DND-41 (cell line): ENCODE data around the gene JPH3.

Source experiments
- ATAC-seq: fragments of 200-7000 bp; cut with Tn5 transposase; 3 replicates; pipeline ENCODE4 v1.9.1; 2021; ENCODE audit warnings: low read depth; ENCODE audit not compliant: insufficient read depth
- DNase-seq: peaks from one replicate; pipeline ENCODE4 v3.0.0-alpha.2; 2020
- H2AFZ ChIP-seq: 2 replicates; pipeline ENCODE4 v1.6.0; 2012; ENCODE audit warnings: low read depth, low read length
- H3K27ac ChIP-seq: 2 replicates; pipeline ENCODE4 v1.5.1; 2012; ENCODE audit warnings: low read length, inconsistent platforms
- H3K27me3 ChIP-seq: fragments of 200-600 bp; sonication (generic); 2 replicates; pipeline ENCODE4 v1.6.0; 2012; ENCODE audit warnings: low read length, mild to moderate bottlenecking, inconsistent platforms; ENCODE audit not compliant: insufficient read depth, poor library complexity
- H3K36me3 ChIP-seq: 2 replicates; pipeline ENCODE4 v1.5.1; 2012; ENCODE audit warnings: low read length, inconsistent platforms; ENCODE audit not compliant: insufficient read depth
- H3K4me1 ChIP-seq: 2 replicates; pipeline ENCODE4 v1.5.1; 2012; ENCODE audit warnings: mild to moderate bottlenecking, low read length; ENCODE audit not compliant: insufficient read depth
- H3K4me2 ChIP-seq: 2 replicates; pipeline ENCODE4 v1.6.0; 2012; ENCODE audit warnings: mild to moderate bottlenecking, moderate library complexity, low read length, inconsistent platforms; ENCODE audit not compliant: insufficient read depth
- H3K4me3 ChIP-seq, 2 experiments: fragments of 200-600 bp in 1 of 2; shearing (Covaris generic) in 1 of 2; 2 replicates each; pipeline ENCODE4 v1.5.1; 2012 to 2016; ENCODE audit warnings: inconsistent platforms in 2 of 2, low read length in 2 of 2, mild to moderate bottlenecking in 2 of 2, low read depth in 1 of 2, moderate library complexity in 1 of 2
- H3K79me2 ChIP-seq: 2 replicates; pipeline ENCODE4 v1.6.0; 2012; ENCODE audit warnings: low read length, inconsistent platforms; ENCODE audit not compliant: insufficient read depth
- H3K9ac ChIP-seq: 2 replicates; pipeline ENCODE4 v1.6.0; 2012; ENCODE audit warnings: low read depth, mild to moderate bottlenecking, inconsistent platforms, low read length, moderate library complexity
- H3K9me3 ChIP-seq: 2 replicates; pipeline ENCODE4 v1.5.1; 2012; ENCODE audit warnings: low read length, moderate library complexity, mild to moderate bottlenecking, inconsistent platforms; ENCODE audit not compliant: insufficient read depth, severe bottlenecking
- H4K20me1 ChIP-seq: 2 replicates; pipeline ENCODE4 v1.6.0; 2012; ENCODE audit warnings: low read length; ENCODE audit not compliant: insufficient read depth
- EZH2 ChIP-seq: IDR thresholded peaks from 3 replicates; pipeline ENCODE4 v1.6.1; 2012; ENCODE audit warnings: borderline replicate concordance, low read depth, mild to moderate bottlenecking, moderate library complexity, low read length, inconsistent platforms; ENCODE audit not compliant: severe bottlenecking
- TF ChIP-seq, protein P1 (sequence below): IDR thresholded peaks from 2 replicates; pipeline ENCODE4 v1.5.1; 2012; ENCODE audit warnings: borderline replicate concordance, low read length, moderate library complexity, mild to moderate bottlenecking; ENCODE audit not compliant: poor library complexity, severe bottlenecking; ENCODE audit errors: extremely low read depth

Gene JPH3

DNA sequence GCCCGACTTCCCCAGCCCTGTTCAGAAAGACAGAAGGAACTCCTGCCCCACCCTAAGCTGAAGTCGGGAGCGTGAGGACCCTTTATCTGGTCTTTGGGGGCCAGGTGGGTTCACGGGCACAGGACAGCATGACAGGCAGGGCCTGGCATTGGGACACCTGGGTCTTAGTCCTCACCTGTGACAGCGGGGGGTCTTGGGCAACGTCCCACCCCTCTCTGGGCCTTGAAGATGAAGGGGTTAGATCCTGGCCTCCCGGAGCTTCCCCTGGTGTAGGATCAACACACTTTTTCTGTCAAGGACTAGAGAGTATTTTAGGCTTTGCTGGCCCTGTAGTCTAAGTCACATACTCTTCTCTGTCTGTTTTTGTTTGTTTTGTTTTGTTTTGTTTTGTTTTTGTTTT lies 65.1 kb downstream of the JPH3 start:
- H3K27ac ChIP-seq: no peak overlapping the region
- H3K4me3 ChIP-seq: no peak overlapping the region
- H3K79me2 ChIP-seq: no peaks in the 10 kb centered on the region
- no peak overlapping the region for H3K9ac ChIP-seq
- H4K20me1 ChIP-seq: no peaks in the 10 kb centered on the region; the same call in none of the 2 replicates
- no peak overlapping the region for H3K4me2 ChIP-seq
- no peak for TF ChIP-seq EZH2
- TF ChIP-seq, protein P1, sequence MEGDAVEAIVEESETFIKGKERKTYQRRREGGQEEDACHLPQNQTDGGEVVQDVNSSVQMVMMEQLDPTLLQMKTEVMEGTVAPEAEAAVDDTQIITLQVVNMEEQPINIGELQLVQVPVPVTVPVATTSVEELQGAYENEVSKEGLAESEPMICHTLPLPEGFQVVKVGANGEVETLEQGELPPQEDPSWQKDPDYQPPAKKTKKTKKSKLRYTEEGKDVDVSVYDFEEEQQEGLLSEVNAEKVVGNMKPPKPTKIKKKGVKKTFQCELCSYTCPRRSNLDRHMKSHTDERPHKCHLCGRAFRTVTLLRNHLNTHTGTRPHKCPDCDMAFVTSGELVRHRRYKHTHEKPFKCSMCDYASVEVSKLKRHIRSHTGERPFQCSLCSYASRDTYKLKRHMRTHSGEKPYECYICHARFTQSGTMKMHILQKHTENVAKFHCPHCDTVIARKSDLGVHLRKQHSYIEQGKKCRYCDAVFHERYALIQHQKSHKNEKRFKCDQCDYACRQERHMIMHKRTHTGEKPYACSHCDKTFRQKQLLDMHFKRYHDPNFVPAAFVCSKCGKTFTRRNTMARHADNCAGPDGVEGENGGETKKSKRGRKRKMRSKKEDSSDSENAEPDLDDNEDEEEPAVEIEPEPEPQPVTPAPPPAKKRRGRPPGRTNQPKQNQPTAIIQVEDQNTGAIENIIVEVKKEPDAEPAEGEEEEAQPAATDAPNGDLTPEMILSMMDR: no peak
- H2AFZ ChIP-seq: no peak overlapping the region
- no peaks in the 10 kb centered on the region for H3K36me3 ChIP-seq
- no peaks in the 10 kb centered on the region for H3K4me1 ChIP-seq
- no peak for ATAC-seq
- no peaks in the 10 kb centered on the region for H3K27me3 ChIP-seq
- DNase-seq: no peak
- no peaks in the 10 kb centered on the region for H3K9me3 ChIP-seq

DNA sequence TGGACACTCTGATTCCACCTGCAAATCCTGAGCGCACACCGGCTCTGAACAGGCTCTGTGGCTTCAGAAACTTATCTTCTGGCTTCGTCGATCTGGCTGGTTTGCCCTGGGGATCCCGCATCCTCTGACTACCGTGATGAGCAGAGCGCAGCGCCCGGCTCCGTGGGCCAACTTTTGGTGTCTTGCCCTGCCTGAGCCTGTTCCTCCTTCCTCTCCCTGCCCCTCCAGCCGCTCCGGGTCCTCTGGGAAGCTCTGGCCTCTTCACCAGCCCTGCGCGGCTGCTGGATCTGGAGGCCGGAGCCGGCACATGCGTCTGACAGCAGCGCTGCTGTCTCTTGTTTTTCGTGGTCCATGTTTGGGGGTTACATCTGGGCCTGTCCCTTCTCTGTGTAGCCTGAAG lies 65.6 kb downstream of the JPH3 start:
- H4K20me1 ChIP-seq: no peaks in the 10 kb centered on the region; the same call in none of the 2 replicates
- H2AFZ ChIP-seq: no peak overlapping the region
- no peak for ATAC-seq
- DNase-seq: no peak
- H3K9ac ChIP-seq: no peak overlapping the region
- no peak overlapping the region for H3K27ac ChIP-seq
- H3K79me2 ChIP-seq: no peaks in the 10 kb centered on the region
- H3K36me3 ChIP-seq: no peaks in the 10 kb centered on the region
- H3K4me1 ChIP-seq: no peaks in the 10 kb centered on the region
- no peak overlapping the region for H3K4me3 ChIP-seq
- TF ChIP-seq EZH2: no peak
- TF ChIP-seq, protein P1: no peak
- no peaks in the 10 kb centered on the region for H3K9me3 ChIP-seq
- no peaks in the 10 kb centered on the region for H3K27me3 ChIP-seq
- H3K4me2 ChIP-seq: no peak overlapping the region

DNA sequence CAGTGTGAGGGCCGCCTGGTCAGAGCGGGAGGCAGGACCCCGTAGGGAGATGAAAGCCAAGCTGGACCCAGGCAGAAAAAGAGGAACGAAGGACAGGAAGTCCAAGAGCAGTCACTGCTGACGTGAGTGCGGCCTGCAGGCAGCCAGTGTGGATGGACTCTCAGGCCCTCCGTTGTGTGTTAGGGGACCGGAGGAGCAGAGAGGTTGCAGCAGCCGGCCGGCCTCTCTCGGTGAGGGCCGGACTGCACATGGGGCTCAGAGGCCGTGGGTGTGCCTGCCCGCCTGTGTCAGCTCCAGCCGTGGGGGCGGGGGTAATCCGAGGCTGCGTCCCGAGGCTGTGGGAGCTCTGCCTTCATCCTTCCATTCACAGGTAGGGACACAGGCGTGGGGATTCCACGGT lies 67.4 kb downstream of the JPH3 start:
- Histone ChIP-seq H3K9ac (no peak overlapping the region), H3K4me1 (no peaks in the 10 kb centered on the region), H3K36me3 (no peaks in the 10 kb centered on the region), H3K27ac (no peak overlapping the region), H3K4me2 (no peak overlapping the region), H3K79me2 (no peaks in the 10 kb centered on the region), H4K20me1 (no peaks in the 10 kb centered on the region; the same call in none of the 2 replicates), H3K4me3 (no peak overlapping the region), H3K27me3 (no peaks in the 10 kb centered on the region), H3K9me3 (no peaks in the 10 kb centered on the region), H2AFZ (no peak overlapping the region)
- TF ChIP-seq, protein P1: no peak
- TF ChIP-seq EZH2: no peak
- no peak for DNase-seq
- no peak for ATAC-seq

DNA sequence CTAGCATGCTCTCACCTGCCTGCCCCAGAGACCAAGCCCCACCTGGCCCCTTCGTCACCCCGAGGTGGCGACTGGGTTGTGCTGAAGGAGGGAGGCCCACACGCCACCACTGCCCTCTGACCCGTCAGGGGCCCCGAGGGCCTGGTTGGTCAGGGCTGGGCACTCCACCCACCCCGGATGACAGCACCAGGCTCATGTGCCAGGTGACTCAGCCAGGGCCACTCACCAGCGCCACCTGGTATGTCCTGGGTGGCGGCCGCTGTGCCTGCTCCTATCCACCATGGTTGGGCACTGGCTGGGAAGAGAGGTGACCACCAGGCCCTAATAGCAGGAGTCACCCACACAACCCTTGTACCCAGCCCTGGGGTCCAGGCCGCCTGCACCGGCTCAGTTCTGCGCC lies 68.9 kb downstream of the JPH3 start:
- DNase-seq (no peak), ATAC-seq (no peak)
- Histone ChIP-seq H3K4me2 (no peak overlapping the region), H2AFZ (no peak overlapping the region), H3K36me3 (no peaks in the 10 kb centered on the region), H3K79me2 (no peaks in the 10 kb centered on the region), H3K4me1 (no peaks in the 10 kb centered on the region), H4K20me1 (no peaks in the 10 kb centered on the region; the same call in 1 of the 2 replicates), H3K4me3 (no peak overlapping the region), H3K9me3 (no peaks in the 10 kb centered on the region), H3K27ac (no peak overlapping the region), H3K27me3 (no peaks in the 10 kb centered on the region), H3K9ac (no peak overlapping the region)
- TF ChIP-seq, protein P1: no peak
- no peak for TF ChIP-seq EZH2
